ENCODE results near the gene PLCB4. TPM values are rescaled to one million over a fixed set of nuclear protein-coding genes. Genes with fewer than 3 reads are reported as not detected.

Gene PLCB4
- total RNA-seq, 1 experiment from 2014 or later: 10.1 TPM

- Mint-ChIP-seq H3K36me3 (ENCODE audit: insufficient read depth in 1 of 3, low read depth in 3 of 3) (no peaks in the 10 kb centered on the region; a peak in 1 of 7 replicates), H3K4me1 (peaks cover 11% of the 10 kb centered on the region in 2 experiments), H3K27ac (no peak overlapping the region), H3K27me3 (ENCODE audit: low read depth) (no peaks in the 10 kb centered on the region), H3K9me3 (no peaks in the 10 kb centered on the region), H3K4me3 (no peak overlapping the region)
- H3K79me1 ChIP-seq (ENCODE audit: insufficient read depth, low read depth, low read length, poor library complexity, severe bottlenecking): no peaks in the 10 kb centered on the region
- H3K9me3 ChIP-seq (ENCODE audit: control insufficient read depth, low read depth, low read length): no peaks in the 10 kb centered on the region
- no peak for DNase-seq
- no peak overlapping the region for H3K14ac ChIP-seq (ENCODE audit: insufficient read depth, low read length)
- H3K27ac ChIP-seq (ENCODE audit: insufficient read length, low read depth, low read length): no peak overlapping the region
- TF ChIP-seq, protein P1, sequence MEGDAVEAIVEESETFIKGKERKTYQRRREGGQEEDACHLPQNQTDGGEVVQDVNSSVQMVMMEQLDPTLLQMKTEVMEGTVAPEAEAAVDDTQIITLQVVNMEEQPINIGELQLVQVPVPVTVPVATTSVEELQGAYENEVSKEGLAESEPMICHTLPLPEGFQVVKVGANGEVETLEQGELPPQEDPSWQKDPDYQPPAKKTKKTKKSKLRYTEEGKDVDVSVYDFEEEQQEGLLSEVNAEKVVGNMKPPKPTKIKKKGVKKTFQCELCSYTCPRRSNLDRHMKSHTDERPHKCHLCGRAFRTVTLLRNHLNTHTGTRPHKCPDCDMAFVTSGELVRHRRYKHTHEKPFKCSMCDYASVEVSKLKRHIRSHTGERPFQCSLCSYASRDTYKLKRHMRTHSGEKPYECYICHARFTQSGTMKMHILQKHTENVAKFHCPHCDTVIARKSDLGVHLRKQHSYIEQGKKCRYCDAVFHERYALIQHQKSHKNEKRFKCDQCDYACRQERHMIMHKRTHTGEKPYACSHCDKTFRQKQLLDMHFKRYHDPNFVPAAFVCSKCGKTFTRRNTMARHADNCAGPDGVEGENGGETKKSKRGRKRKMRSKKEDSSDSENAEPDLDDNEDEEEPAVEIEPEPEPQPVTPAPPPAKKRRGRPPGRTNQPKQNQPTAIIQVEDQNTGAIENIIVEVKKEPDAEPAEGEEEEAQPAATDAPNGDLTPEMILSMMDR (conservative IDR thresholded peaks at IDR 0.05): no peak
- no peaks in the 10 kb centered on the region for H4K20me1 ChIP-seq (ENCODE audit: control insufficient read depth, insufficient read depth, insufficient read length)
- no peaks in the 10 kb centered on the region for H3K23me2 ChIP-seq (ENCODE audit: insufficient read length, low read depth, low read length, poor library complexity, severe bottlenecking)
- no peak overlapping the region for H3K23ac ChIP-seq (ENCODE audit: insufficient read length, low read depth, low read length)
- no peak overlapping the region for H2BK120ac ChIP-seq (ENCODE audit: low read depth, low read length, poor library complexity, severe bottlenecking)
- no peak overlapping the region for H2BK12ac ChIP-seq (ENCODE audit: insufficient read length, low read depth, low read length)
- no peak overlapping the region for H3T11ph ChIP-seq (ENCODE audit: low read length)
- no peak overlapping the region for H3K4me2 ChIP-seq (ENCODE audit: insufficient read depth, insufficient read length, low read length)
- peaks cover 5% of the 10 kb centered on the region; the same call in 1 of the 2 replicates for H3K4me1 ChIP-seq (ENCODE audit: insufficient read depth, low read length)
- H3K56ac ChIP-seq (ENCODE audit: insufficient read length, low read depth, low read length): no peak overlapping the region
- no peak overlapping the region for H3K4ac ChIP-seq (ENCODE audit: low read depth, low read length)
- no peaks in the 10 kb centered on the region for H3K27me3 ChIP-seq (ENCODE audit: insufficient read depth, low read length)
- H4K91ac ChIP-seq (ENCODE audit: insufficient read length, low read depth, low read length): no peak overlapping the region
- H2BK5ac ChIP-seq (ENCODE audit: insufficient read length, low read length): no peak overlapping the region
- no peak overlapping the region for H2BK15ac ChIP-seq (ENCODE audit: low read depth, low read length)
- H3K18ac ChIP-seq (ENCODE audit: insufficient read length, low read depth, low read length): no peak overlapping the region
- H2BK20ac ChIP-seq (ENCODE audit: low read depth, low read length, poor library complexity, severe bottlenecking): no peak overlapping the region
- H3K9ac ChIP-seq (ENCODE audit: extremely low read depth, insufficient read length, low read length): no peak overlapping the region
- H4K8ac ChIP-seq (replicated peaks; ENCODE audit: insufficient read length, low read depth, low read length): no peak overlapping the region
- no peaks in the 10 kb centered on the region for H3K79me2 ChIP-seq (ENCODE audit: insufficient read depth, low read length)
- H4K5ac ChIP-seq (ENCODE audit: insufficient read length, low read depth, low read length): no peak overlapping the region
- no peak overlapping the region for H2AFZ ChIP-seq (ENCODE audit: low read length)
- no peak overlapping the region for H2AK5ac ChIP-seq (ENCODE audit: insufficient read length, low read length)
- WGBS (ENCODE audit: extremely low coverage, insufficient read length, low lambda C conversion rate): no CpG with 5 or more reads among the region's 6 CpGs
Observed at GRCh38 chr20:9218531-9218961, 149.7 kb downstream of the PLCB4 start.
